Endothelial cell of umbilical vein (primary cell): ENCODE measurements around the gene TRABD2A. TPM values are rescaled to one million over a fixed set of nuclear protein-coding genes. Genes with fewer than 3 reads are reported as not detected.

Experiments used
- BruUV-seq: library from RNA; stranded (reverse); fragments of 400-500 nt; replicated peaks from 2 replicates; lab custom pipeline; 2021; lab: Mats Ljungman, UMichigan
- CTCF ChIA-PET: fragments of 300-600, 350-600 bp; sonication (Branson Sonifier 250); formaldehyde crosslinking; loops from one replicate; lab custom pipeline; 2021; ENCODE audit warnings: antibody characterized with exemption, inconsistent platforms; lab: Charles Lee
- POLR2A ChIA-PET: fragments of 300-600, 350-600 bp; sonication (Branson Sonifier 250); formaldehyde crosslinking; loops from one replicate; lab custom pipeline; 2021; ENCODE audit warnings: antibody characterized with exemption, inconsistent platforms; lab: Charles Lee
- DNase-seq: peaks from one replicate; pipeline ENCODE4 v3.0.0-alpha.2; 2011; ENCODE audit warnings: low read depth, low spot score
- FAIRE-seq: peaks from 2 replicates; lab custom pipeline; 2011; peaks lifted over from hg19 to GRCh38; lab: Jason Lieb, UNC
- H2AFZ ChIP-seq: 2 replicates; pipeline ENCODE4 v1.6.0; 2012; ENCODE audit warnings: low read depth, low read length, control low read depth, inconsistent platforms
- H3K27ac ChIP-seq: 2 replicates; pipeline ENCODE4 v1.5.1; 2011; ENCODE audit warnings: low read depth, mild to moderate bottlenecking, control low read depth, low read length, moderate library complexity; ENCODE audit not compliant: insufficient read depth
- H3K27me3 ChIP-seq, 2 experiments: 2 replicates each; pipeline versions ENCODE4 v1.6.0 to v1.6.1; 2011; ENCODE audit warnings: low read length in 2 of 2, mixed read lengths in 1 of 2; ENCODE audit not compliant: control insufficient read depth in 2 of 2, insufficient read depth in 2 of 2
- H3K36me3 ChIP-seq, 2 experiments: 2 replicates in 1 of 2; 3 replicates in 1 of 2; pipeline ENCODE4 v1.5.1; 2011; ENCODE audit warnings: low read length in 2 of 2, mild to moderate bottlenecking in 1 of 2, moderate library complexity in 1 of 2; ENCODE audit not compliant: control insufficient read depth in 2 of 2, insufficient read depth in 2 of 2; ENCODE audit errors: extremely low read depth in 1 of 2
- H3K4me1 ChIP-seq: 3 replicates; pipeline ENCODE4 v1.5.1; 2011; ENCODE audit warnings: mild to moderate bottlenecking, low read length; ENCODE audit not compliant: control insufficient read depth, insufficient read depth; ENCODE audit errors: extremely low read depth
- H3K4me2 ChIP-seq: 2 replicates; pipeline ENCODE4 v1.6.1; 2011; ENCODE audit warnings: low read length, control low read depth, mixed read lengths; ENCODE audit not compliant: insufficient read depth
- H3K4me3 ChIP-seq, 3 experiments: fragments of 200-600 bp in 1 of 3; sonication (generic), shearing (Covaris generic) in 1 of 3; replicated peaks in 1 of 3; 2 replicates each; pipeline ENCODE4 v1.5.1; 2011 to 2016; ENCODE audit warnings: control low read depth in 3 of 3, low read length in 3 of 3, mild to moderate bottlenecking in 2 of 3, inconsistent platforms in 1 of 3, low read depth in 1 of 3, moderate library complexity in 1 of 3; ENCODE audit not compliant: insufficient read depth in 1 of 3
- H3K79me2 ChIP-seq: 2 replicates; pipeline ENCODE4 v1.6.0; 2012; ENCODE audit warnings: low read length, inconsistent platforms; ENCODE audit not compliant: control insufficient read depth, insufficient read depth
- H3K9ac ChIP-seq: replicated peaks from 2 replicates; pipeline ENCODE3; 2011; ENCODE audit warnings: low read length, control low read depth; ENCODE audit not compliant: insufficient read depth; ENCODE audit errors: extremely low read depth
- H3K9me1 ChIP-seq: replicated peaks from 3 replicates; pipeline ENCODE4 v1.6.0; 2011; ENCODE audit warnings: mild to moderate bottlenecking, low read length; ENCODE audit not compliant: control insufficient read depth, insufficient read depth; ENCODE audit errors: extremely low read depth
- H3K9me3 ChIP-seq: replicated peaks from 2 replicates; pipeline ENCODE4 v1.5.1; 2012; ENCODE audit warnings: low read length, inconsistent platforms; ENCODE audit not compliant: control insufficient read depth, insufficient read depth
- H4K20me1 ChIP-seq: replicated peaks from 2 replicates; pipeline ENCODE3; 2011; ENCODE audit warnings: mild to moderate bottlenecking, low read length; ENCODE audit not compliant: control insufficient read depth, insufficient read depth; ENCODE audit errors: extremely low read depth
- CTCF ChIP-seq, 2 donors: IDR thresholded peaks; 1 replicate in 1 of 2; 2 replicates in 1 of 2; pipeline ENCODE4 v1.5.1; 2011; ENCODE audit warnings: low read length in 2 of 2, mild to moderate bottlenecking in 2 of 2, moderate library complexity in 2 of 2, control low read depth in 1 of 2, inconsistent platforms in 1 of 2, low read depth in 1 of 2; ENCODE audit not compliant: insufficient read depth in 1 of 2; ENCODE audit errors: extremely low read depth in 1 of 2
- EZH2 ChIP-seq: IDR thresholded peaks from 2 replicates; pipeline ENCODE4 v1.6.1; 2012; ENCODE audit warnings: borderline replicate concordance, low read depth, mild to moderate bottlenecking, moderate library complexity, low read length, inconsistent platforms; ENCODE audit not compliant: severe bottlenecking
- FOS ChIP-seq: IDR thresholded peaks from 2 replicates; pipeline ENCODE4 v1.6.1; 2011; ENCODE audit warnings: mild to moderate bottlenecking, low read length, moderate library complexity, borderline replicate concordance; ENCODE audit not compliant: insufficient read depth
- GATA2 ChIP-seq: IDR thresholded peaks from 2 replicates; pipeline ENCODE4 v1.7.0; 2011; ENCODE audit warnings: low read depth, mild to moderate bottlenecking, moderate library complexity, mixed read lengths, low read length; ENCODE audit not compliant: insufficient read length, insufficient read depth
- JUN ChIP-seq: IDR thresholded peaks from 2 replicates; pipeline ENCODE4 v1.6.1; 2011; ENCODE audit warnings: borderline replicate concordance, low read depth; ENCODE audit not compliant: insufficient read length, insufficient read depth
- MAX ChIP-seq: IDR thresholded peaks from 2 replicates; pipeline ENCODE4 v1.6.1; 2011; ENCODE audit not compliant: insufficient read depth, insufficient read length
- MYC ChIP-seq: IDR thresholded peaks from one replicate; pipeline ENCODE4 v1.6.1; 2011; ENCODE audit warnings: mild to moderate bottlenecking, low read depth, low read length
- POLR2A ChIP-seq: IDR thresholded peaks from 2 replicates; pipeline ENCODE4 v1.6.1; 2012; ENCODE audit warnings: low read depth, mild to moderate bottlenecking, control low read depth, low read length
- POLR2AphosphoS5 ChIP-seq: IDR thresholded peaks from 2 replicates; pipeline ENCODE4 v1.6.1; 2012; ENCODE audit warnings: low read depth, mild to moderate bottlenecking, control low read depth, low read length, moderate library complexity; ENCODE audit not compliant: insufficient read depth
- dilution Hi-C: fragments of 300-500 bp; cut with MboI; formaldehyde crosslinking; loops from one replicate; pipeline ENCODE4 v1.15.0; 2019; ENCODE audit warnings: low sequenced_read_pairs; ENCODE audit not compliant: extremely low pct_ligation_motif_present
- intact Hi-C: fragments of 100-400 bp; cut with micrococcal nuclease; formaldehyde crosslinking; loops from one replicate; pipeline ENCODE4 v1.10.0; 2022
- polyA plus RNA-seq, 4 experiments: library from polyadenylated mRNA; depleted of rRNA in 3 of 4; stranded (reverse) in 3 of 4; unstranded in 1 of 4; fragments of >200 nt; gene quantifications; 2 replicates each; pipeline versions ENCODE4 v1.2.1 to v1.2.3, GENCODE V29; 2011 to 2012; ENCODE audit warnings: missing spikeins in 1 of 4
- total RNA-seq: library from RNA; stranded (reverse); gene quantifications from 2 replicates; pipeline ENCODE4 v1.2.3, GENCODE V29; 2021

The TRABD2A gene
- total and polyA plus RNA-seq, 2 donors (not counting 3 experiments of a cell fraction or from before 2014, with no cell fraction given) = 1.0 to 1.8 TPM

- Histone ChIP-seq H3K9me3 (no peaks in the 10 kb centered on the region), H3K9me1 (no peaks in the 10 kb centered on the region), H3K4me1 (peaks cover 3% of the 10 kb centered on the region), H3K4me2 (no peak overlapping the region), H3K79me2 (peaks cover 6% of the 10 kb centered on the region), H3K27me3 (no peaks in the 10 kb centered on the region), H2AFZ (no peak overlapping the region), H4K20me1 (no peaks in the 10 kb centered on the region), H3K36me3 (peaks cover 0 to 2% of the 10 kb centered on the region in 2 experiments), H3K4me3 (no peak overlapping the region), H3K9ac (no peak overlapping the region), H3K27ac (no peak overlapping the region)
- CTCF ChIA-PET = no interaction called here
- intact Hi-C loops (no loop called here), dilution Hi-C loops (no loop called here)
- BruUV-seq = no TSS peak
- DNase-seq = no peak
- FAIRE-seq = no peak
- POLR2A ChIA-PET = no interaction called here
- no peak for TF ChIP-seq CTCF (IDR thresholded peaks at IDR 0.05; ENCODE audit: extremely low read depth in 1 of 2, insufficient read depth in 1 of 2, low read depth in 1 of 2, low read length in 2 of 2)
- TF ChIP-seq EZH2 = no peak
- no peak for TF ChIP-seq JUN
- TF ChIP-seq POLR2AphosphoS5 = no peak
- TF ChIP-seq POLR2A = no peak
- no peak for TF ChIP-seq MYC
- TF ChIP-seq GATA2 = no peak
- no peak for TF ChIP-seq MAX
- TF ChIP-seq FOS = no peak
Measured at GRCh38 chr2:84911135-84911678, 30.3 kb upstream of the TRABD2A start.
